RWPE1 (cell line): ENCODE data around the gene COL19A1.

Experiments used
- CTCF ChIA-PET: fragments of 350-600 bp; sonication (Branson Sonifier 250); formaldehyde crosslinking; extraction: SDS; loops from one replicate; lab custom pipeline; 2021; lab: Yijun Ruan, JAX
- POLR2A ChIA-PET: fragments of 400-600 bp; formaldehyde crosslinking; extraction: SDS; loops from one replicate; lab custom pipeline; 2020; ENCODE audit warnings: antibody characterized with exemption; ENCODE audit not compliant: low non-redundant PET; lab: Yijun Ruan, JAX
- DNase-seq: peaks from one replicate; pipeline ENCODE4 v3.0.0; 2012; ENCODE audit warnings: low spot score
- H3K27ac ChIP-seq: fragments of 450-650 bp; 2 replicates; pipeline ENCODE4 v1.5.1; 2017
- TF ChIP-seq, protein P1 (sequence below): fragments of 450-650 bp; conservative IDR thresholded peaks from 2 replicates; pipeline ENCODE4 v1.5.1; 2017; ENCODE audit warnings: low read depth, mild to moderate bottlenecking

The COL19A1 gene

DNA sequence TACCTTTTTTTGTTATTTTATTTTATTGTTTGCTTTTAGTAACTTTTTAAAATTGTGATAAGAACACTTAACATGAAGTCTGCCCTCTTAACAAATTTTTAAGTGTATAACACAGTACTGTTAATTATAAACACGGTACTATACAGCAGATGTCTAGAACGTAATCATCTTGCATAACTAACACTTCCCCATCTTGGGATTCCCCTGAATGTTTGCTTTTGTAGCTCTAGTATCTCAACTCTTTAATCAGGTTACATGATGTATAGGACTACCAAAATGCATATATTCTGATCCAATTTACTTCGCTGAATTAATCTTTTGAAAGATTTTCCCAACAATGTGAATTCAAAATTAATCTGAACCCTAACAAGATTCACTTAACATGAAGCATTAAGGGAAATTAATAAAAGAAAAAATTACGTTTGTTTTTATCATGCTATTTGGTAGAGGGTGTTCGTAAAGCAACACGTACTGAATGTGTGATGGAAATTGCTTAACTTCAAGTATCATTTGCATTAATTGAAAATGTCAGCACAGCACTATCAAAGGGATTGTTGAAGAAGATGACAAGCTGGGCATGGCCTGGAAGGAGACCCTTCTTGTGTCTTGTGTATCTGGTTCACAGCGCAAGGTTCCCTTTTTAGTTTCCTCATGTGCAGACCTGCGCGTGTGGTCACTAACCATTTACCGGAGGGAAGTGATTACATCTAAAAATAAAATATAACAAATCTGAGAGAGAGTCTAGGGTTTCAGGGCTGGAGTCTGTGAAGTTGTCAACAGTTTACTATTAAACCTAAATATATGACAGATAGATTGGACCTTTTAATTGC is 15.2 kb downstream of the COL19A1 start:
- ChIA-PET CTCF (no interaction called here), POLR2A (no interaction called here)
- no peak for DNase-seq
- TF ChIP-seq, protein P1, sequence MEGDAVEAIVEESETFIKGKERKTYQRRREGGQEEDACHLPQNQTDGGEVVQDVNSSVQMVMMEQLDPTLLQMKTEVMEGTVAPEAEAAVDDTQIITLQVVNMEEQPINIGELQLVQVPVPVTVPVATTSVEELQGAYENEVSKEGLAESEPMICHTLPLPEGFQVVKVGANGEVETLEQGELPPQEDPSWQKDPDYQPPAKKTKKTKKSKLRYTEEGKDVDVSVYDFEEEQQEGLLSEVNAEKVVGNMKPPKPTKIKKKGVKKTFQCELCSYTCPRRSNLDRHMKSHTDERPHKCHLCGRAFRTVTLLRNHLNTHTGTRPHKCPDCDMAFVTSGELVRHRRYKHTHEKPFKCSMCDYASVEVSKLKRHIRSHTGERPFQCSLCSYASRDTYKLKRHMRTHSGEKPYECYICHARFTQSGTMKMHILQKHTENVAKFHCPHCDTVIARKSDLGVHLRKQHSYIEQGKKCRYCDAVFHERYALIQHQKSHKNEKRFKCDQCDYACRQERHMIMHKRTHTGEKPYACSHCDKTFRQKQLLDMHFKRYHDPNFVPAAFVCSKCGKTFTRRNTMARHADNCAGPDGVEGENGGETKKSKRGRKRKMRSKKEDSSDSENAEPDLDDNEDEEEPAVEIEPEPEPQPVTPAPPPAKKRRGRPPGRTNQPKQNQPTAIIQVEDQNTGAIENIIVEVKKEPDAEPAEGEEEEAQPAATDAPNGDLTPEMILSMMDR: no peak
- no peak overlapping the region for H3K27ac ChIP-seq

GRCh38 chr6:69883551-69883950 is 17.2 kb downstream of the COL19A1 start:
- POLR2A ChIA-PET: no interaction called here
- no peak for DNase-seq
- TF ChIP-seq, protein P1: no peak
- CTCF ChIA-PET: no interaction called here
- no peak overlapping the region for H3K27ac ChIP-seq

DNA sequence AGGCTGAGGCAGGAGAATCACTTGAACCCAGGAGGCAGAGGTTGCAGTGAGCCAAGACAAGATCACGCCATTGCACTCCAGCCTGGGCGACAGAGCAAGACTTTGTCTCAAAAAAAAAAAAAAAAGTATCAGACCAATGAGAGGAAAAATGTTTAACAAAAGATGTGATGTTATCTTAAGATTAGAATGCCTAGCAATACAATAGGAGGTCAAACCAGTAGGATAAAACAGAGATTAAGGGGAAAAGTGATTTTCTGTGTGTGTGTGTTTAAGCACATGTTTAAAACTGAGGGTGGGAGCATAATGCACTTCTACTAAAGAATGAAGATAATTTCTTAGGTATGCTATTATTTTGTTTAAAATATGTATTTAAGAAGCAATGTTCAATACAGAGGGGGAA is 17.9 kb downstream of the COL19A1 start:
- CTCF ChIA-PET: no interaction called here
- POLR2A ChIA-PET: no interaction called here
- DNase-seq: no peak
- TF ChIP-seq, protein P1: no peak
- no peak overlapping the region for H3K27ac ChIP-seq

GRCh38 chr6:69887026-69887425 is 20.7 kb downstream of the COL19A1 start:
- no peak overlapping the region for H3K27ac ChIP-seq
- CTCF ChIA-PET: interaction anchor here (0.7 kb wide), 1 partner anchor 37 kb away, joined by 5 read pairs; no protein-coding TSS in a partner anchor

DNA sequence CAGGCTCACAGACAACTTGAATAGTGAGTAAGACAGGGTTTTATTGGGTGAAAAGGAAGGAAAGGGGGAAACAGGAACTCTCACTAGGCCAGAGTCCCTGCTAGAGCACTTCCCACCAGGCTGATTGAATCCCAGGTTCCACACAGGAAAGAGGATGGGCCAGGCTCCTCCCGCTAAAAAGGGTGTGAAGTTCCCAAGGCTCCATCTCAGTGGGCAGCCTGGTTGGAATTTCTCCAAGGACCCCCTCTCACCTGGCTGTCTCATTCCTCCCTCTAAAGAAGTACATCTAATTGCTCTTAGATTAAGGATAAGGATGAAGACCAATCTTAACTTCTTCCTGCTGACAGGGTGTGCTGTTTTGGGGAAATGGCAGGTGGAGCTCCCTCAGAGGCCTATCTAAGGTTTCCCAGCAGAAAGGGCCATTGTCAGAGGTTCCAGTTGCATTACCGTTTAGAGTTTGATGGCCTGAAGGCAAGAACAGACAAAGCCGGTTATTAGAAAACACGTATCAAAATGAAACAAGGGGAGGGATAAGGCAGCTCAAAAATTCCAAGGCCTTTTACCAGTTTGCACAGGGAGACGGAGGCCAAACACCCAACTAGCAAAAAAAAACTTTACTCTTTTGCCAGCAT is 21.5 kb downstream of the COL19A1 start:
- ChIA-PET POLR2A (no interaction called here), CTCF (interaction anchor here (0.7 kb wide), 1 partner anchor 37 kb away, joined by 5 read pairs; no protein-coding TSS in a partner anchor)
- H3K27ac ChIP-seq: no peak overlapping the region

More at GRCh38 chr6:69887026-69887425, 20.7 kb downstream of the COL19A1 start:
- no peak for DNase-seq
- POLR2A ChIA-PET: no interaction called here
- TF ChIP-seq, protein P1: no peak

More for the DNA sequence above, 21.5 kb downstream of the COL19A1 start:
- no peak for DNase-seq
- TF ChIP-seq, protein P1: no peak
